Hematopoietic multipotent progenitor cell treated with erythropoietin and hydrocortisone succinate and interleukin-3 and kit ligand, for 15 days (in vitro differentiated cells): ENCODE measurements around the gene USP2.

Source experiments
- DNase-seq: peaks from one replicate; pipeline ENCODE4 v3.0.0-alpha.2; 2015; ENCODE audit warnings: low spot score

The USP2 gene

DNA sequence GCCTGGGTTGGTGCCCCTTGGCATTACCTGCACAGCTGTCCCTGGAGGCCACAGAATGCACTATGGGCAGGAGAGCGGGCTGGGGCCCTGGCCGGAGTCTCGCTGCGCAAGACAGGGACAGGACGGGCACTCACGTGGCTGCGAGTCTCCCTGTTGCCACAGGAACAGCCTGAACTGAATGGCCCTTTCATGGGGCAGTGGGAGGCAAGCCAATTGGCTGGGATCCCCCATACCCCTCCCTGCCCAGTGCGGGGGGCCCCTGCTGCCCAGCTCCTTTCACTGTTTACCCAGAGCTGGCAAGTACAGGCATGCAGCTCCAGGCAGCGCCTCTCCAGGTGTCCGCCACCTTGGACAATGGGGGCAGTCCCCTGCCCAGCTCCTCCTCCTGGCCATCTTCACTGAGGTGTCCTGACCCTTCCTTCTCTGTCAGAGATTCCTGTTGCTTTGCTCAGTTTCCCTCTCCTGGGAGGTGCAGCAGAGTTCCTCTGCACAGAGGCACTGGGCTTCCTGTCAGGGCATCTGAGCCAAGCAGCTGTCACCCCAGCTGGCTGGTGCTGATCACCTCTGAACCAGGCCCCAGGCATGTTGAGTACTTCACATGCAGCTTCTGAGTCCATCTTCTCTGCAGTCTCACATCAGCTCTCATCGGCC, 5.2 kb downstream of the USP2 start:
- no peak for DNase-seq

DNA sequence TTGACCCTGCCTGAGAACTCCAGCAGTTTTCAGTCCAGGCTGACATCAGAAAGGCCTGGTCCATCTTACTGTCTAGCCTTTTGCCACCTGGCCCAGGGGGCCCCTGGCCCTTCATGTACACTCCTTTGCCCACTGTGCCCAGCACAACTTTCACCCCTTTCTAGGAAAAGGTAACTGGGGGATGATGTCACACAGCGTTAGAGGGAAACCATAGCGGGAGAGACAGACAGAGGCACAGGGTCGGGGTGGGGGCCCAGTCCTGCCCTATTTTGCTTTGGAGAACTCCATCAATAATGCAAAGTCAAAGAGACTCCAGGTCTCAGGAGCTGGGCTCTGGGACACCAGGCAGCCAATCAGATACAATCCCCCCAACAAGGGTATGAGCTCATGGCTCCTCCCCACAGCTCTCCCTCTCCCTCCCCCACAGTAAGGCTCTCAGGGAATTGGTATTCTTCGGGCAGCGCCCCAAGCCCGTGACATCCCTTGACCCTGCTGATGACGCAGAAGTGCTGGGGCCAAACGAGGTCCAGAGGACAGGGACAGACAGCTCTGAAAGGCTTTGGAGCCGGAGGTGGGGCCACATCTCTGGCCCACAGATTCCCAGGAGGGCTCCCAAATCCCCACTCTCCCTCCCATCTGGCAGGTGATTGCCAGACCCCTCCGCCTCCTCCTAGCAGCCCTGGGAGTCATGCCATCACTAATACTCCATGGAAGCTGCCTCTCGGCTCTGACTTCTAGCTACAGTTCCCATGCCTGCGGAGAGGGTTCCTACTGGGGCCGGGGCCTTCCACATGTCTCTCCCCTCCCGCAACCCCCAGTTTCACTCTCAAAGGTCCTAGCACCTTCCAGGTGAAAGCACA, 5.9 kb downstream of the USP2 start:
- DNase-seq = no peak

DNA sequence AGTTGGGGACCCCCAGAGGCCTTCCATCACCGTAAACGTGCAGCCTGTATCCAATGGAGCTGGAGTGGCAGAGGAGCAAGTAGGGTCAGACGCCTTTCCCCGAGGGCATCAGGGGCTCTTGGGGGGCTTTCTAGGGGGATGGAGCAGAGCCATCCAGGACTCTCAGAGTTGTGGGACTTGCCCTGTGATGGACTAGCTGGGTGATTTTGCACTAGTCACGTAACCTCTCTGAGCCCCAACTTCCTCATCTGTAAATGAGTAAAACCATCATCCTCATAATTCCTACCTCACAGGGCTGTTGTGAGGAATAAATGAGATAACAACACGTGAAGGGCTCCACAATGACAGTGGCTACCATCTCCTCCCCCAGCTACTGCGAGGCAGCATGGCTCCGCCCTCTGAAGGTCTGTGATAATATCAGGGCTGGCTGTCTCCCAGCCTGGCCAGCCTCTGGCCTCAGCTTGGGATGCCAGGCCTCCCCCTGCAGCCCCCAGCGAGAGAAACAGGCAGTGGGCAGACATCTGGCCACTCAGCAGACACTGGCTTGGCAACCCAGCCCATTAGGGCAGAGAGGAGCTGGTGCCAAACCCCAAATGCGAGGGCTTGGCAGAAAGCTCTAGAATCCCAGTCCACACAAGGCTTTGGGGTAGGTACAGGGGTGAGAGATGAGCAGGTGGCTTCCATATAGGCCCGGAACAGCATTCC, 6.7 kb downstream of the USP2 start:
- DNase-seq = no peak

DNA sequence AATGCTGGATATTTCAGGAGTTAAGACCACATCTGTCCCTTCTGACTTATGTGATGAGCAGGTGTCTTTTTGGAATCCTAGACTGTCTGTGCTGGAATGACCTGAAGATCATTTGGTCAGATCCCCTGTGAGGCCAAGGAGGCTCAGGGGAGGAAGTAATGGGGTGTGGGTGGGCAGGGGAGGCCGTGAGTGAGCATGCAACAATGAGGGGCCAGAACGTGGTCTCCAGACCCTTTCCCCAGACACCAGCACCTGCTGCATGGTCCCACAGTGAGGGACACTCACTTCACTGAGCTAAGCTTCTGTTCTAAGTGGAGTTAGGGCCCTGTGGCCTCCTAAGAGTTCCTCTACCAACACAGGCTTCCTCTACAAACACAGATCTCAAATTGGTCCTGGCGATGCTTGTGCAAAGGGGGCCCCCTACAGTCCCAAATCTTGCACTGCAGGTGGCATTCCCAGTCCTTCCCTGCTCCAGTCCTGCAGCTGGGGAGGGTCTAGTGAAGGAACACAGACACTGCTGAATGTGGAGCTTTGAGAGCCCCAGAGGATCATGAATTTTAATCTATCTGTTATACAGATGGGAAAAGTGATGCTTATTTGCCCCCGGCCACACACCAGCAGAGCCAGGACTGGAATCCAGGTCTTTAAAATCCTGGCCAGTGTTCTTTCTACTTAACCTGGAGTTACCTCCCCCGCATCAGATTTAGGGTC, 7.4 kb downstream of the USP2 start:
- peak; percentile 47 for DNase-seq

DNA sequence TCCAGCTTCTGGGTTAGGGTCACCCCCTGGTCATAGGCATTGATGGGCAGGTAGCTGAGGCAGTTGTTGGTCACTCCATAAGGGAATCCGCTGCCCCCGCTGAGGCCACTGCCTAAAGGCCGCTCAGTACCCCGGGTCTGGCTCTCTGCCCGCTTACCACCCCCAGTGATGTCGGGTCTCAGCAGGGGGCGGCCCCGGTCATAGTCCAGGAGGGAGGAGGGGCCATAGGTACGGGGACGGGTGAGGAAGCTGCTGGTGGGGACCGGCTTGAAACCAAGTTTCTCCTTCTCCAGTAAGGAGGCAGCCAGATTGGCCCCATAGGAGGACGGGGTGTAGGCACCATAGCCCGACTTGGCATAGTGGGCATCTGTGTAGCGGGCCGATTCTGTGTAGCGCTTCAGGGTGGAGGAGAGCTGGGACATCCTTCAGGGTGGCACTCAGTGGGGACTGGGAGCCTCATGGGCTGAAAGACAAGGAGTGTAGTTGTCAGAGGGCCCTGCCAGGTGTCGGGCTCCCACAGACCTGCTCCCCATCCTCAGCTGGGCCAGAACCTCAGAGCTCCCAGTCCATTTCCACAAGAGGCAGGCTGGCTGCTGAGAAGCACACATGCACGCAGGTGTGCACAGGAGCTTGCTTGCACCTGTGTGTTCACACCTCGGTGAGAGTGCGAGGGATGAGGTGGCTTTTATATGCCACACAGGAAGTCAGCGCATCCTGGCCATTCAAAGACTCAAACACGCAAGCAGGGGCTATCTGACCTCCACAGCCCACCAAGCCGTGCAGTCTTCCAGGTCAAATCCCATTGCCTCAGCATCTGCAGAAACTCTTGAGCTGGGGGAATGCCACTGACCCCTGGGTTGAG, 8.2 kb downstream of the USP2 start:
- no peak for DNase-seq

DNA sequence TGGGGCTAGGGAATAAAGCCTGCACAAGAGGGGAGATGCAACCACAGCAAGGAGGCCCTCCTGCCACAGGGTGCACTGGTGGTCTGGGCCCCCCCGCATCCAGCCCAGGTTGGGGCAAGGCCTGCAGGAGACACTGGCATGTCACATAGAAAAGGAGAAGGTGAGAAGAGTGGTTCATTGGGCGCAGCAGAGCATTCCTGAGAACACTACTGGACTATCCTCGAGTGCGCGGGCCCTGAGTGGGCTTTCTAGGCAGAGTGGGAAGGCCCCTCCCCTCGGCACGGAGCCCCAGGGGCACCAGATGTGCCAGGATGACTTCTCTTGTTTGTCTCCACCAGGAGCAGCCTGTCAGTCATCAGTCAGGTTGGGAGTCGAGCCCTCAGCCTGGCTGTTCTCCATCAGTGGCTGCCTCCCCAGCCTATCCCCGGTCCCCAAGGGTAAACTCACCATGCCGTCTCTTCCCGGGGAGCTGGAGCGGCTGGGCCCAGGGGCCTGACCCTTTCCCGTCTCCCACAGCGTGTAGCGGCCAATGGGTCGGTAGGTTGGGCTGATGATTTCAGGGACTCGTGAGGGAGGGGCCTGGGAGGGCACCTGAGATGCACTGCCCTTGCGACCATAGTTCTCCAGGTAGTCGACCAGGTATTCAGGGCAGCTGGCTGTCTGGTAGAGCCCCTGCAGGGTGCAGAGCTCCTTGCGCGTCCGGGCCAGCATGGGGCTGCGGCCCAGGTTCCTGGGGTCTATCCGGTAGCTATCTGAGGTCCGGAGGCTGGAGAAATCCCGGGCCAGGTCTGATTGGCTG, 9.0 kb downstream of the USP2 start:
- no peak for DNase-seq

DNA sequence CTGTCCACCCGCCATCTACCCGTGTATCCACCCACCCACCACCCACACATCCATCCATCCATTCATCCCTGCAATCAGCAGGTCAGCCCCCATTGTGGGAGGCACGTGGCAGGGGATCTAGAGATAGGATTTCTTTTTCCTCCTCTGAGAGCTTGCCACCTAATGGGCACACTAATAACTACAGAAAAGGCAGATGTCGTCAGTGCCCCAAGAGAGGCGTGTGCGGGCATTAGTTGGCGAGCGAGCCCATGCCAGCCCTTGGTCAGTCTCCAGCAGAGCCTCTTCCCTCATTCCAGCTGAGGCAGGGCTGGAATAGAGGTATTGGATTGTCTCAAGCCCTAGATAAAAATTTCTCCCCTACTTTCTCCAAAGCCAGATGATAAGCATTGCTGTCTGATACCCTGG, 9.7 kb downstream of the USP2 start:
- no peak for DNase-seq

DNA sequence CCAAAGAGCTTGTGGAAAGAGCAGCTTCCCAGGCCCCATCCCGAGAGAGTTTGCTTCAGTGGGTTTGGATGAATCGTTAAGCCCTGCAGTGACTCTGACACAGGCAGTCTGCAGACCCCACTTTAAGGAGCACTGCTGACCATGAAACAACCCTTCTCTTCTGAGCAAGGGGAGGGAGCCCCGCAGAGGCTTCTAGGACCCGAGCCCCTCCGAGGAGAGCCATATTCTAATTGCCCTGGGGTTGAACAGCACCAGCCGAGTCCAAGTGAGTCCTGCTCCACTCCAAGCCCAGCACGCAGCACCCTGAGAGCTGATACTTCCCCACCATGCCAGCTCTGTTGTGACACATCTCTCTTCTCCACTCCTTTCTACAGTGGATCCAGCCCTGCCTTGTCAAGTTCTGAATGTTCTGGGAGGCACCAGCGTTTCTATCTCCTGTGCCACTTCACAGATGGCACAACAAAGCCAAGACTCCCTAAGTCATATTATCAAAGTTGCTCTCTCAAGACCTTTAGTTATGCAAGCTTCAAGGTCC, 10.4 kb downstream of the USP2 start:
- DNase-seq = no peak

DNA sequence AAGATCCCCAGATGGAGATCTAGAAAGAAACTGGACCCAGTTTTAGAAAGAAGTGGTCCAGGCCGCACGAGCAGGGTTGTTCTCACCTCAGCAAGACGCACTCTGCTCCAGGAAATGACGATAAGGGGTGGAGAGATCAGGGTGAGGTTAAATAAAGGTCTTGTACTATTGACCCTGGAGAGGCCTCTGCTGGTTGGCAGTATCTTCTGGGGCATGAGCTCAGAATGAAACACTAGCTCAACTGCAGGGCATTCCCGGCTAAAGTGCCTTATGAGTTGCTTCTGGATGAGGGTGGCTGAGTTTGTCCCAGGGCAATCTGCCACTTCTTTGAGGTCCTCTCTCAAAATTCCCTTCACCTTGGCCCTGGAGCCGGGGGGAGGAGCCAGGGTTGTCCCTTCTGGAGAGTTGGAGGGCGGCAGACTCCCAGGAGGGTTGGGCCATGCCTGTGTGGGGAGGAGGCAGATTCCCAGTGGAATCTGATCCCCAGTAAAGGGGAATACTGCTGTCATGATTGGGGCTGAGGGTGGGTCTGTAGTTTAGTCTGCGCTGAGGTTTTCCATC, 10.9 kb downstream of the USP2 start:
- no peak for DNase-seq

DNA sequence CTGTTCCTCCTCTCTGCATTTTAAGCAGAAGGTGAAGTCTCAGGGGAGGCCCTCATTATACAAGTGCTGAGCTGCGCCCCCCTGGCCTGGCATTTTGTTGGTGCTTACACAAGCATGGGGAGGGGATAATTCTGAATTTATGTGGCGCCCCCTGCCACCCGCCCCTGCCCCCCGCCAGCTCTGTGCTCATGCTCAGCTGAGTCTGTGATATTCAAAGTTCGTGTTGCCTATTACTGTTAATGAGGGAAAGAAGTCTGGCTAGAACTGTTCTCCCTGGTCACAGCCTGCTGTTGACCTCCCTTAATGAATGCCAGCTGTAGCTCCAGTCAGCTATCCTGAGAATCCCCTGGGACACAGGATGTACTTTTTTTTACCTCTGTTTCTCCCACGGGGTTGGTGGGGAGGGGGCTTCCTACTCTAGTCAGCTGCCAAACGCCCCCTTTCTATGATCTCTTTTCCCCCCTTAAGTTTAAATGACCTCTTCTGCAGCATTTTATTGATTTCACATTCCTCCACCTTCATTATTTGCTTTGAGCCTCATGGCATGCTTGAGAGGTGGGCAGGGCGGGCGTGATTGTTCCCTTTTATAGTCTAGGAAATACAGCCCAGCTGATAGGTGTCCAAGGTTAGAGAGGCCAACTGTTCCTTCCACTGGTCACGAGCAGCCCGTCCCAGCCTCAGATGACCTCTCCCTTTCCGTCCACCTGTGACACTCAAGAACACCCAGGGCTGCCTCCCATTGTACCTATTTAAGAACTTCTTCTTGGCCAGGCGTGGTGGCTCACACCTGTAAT, 12.2 kb downstream of the USP2 start:
- DNase-seq = no peak

DNA sequence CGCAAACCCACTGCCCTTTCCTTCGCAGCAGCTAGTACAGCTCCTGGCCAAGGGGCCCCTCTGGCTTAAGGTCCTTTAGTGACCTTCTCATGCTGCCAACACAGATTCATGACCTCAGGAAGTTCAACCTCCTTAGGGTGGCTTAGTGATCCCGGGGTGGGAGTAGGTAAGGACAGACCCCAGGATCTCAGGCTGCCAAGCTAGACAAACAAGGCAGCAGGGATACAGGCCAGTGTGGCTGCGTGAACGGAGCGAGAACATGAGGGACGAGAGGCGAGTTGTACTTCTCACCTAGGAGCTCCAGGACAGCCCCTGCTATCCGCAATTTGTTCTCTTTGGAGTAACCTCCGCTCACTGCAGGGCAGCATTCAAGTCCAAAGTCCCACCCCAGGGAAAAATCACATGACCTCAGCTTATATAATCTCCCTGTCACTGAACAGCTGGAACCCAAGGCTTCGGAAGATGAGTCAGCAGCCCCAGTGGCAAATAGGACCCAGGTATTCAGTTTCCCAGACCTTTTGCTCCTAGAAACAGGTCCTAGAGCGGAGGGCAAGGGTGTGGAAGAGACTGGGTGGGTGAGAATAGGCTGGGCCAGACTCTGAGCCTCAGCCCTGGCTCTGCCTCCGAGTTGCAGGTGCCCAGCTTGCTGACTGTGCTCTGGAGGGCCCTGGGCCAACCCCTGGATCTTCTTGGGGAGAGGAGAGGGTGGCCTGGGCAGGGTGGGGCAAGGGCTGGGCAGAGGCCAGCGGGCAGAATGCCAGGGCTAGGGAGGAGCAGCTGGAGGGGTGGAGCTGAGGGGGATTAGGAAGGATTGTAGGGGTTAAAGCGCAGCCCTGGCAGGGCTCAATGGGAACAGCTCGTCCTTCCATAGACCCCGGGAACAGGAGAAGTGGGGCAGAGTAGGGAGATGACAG, 13.1 kb downstream of the USP2 start:
- DNase-seq = peak; percentile 75

DNA sequence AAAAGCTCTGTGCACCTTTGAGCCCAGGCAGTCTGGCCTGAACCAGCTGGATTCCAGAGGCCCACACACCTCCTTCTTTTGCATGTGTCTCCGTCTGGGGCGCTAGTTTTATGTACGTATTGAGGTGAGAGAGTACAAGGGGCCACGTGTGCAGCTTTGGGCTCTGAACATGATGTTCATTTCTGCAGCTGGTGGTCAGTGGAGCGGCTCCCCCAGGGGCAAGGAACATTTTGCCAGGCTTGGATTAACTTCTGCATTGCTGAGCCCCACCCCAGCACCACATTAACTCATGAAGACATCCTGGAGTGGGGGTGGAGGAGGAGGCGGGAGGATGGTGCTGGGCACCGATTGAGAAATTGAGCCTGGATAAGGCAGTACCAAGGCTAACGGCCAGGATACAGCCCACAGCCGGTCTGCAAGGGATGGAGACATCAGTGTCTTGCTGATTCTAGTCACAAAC, 13.8 kb downstream of the USP2 start:
- DNase-seq = no peak

DNA sequence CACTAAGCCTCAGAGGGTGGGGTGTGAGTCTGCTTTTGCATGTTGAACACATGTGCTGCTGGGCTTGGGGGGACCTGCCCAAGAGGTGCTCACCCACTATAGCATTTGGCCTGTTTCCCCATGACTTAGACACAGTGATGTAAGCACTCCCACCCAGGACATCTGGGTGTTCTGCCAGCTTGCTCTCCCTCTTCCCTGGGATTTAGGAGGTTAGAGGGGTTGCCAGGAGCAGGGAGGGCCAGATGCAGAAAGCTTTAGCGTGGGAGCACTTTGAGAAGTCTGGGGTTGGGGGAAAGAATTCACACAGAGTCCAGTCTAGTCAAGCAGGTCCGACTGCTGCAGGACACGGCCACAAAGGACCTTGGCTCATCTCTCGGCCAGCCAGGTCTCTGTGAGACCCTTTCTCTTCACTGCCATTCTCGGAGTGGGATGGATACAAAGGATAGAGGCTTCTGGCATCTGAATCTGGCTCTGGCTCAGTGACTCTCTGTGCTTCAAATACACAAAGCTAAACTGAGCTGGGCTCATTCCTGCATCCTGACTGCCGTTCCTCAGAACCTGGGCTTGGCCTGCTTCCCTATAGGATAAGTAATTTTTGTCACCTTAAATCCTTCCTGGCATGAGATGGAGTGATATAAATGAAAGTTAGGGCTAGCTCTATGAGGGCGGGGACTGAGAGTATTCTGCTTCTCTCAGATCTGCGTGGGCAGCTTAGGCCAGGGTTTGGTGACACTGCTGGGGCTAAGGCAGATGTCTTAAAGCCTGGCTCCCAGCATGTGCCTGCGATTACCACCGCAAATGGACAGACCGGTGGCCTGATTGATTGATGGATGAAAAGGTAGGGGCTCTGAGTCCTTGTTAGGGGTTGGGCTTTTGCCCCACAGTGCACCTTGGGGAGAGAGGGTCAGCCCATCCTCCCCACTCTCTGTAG, 14.5 kb downstream of the USP2 start:
- DNase-seq = no peak

DNA sequence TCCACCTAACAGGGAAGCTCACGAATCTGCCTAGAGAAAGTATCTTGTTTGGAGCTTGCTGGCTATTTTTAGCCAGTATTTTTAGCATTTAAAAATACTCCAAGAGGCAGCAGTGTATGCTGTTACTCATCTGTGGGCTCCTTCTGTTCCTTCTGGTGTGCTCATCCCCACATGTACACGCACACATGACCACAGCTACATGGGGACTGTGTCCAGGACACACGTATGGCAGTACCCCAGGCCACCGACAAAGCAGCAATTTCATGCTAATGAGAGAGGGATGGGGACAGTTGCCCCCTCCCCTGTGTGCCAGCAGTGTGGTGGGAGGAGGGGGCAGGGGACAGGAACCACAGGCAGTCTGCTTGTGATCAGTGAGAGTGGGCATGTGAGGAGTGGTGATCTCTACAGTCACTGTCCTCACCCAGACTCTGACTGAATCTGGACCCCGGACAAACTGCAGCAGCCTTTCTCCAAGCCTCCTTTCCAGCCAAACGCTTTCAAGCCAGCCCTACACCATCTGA, 16.4 kb downstream of the USP2 start:
- no peak for DNase-seq

DNA sequence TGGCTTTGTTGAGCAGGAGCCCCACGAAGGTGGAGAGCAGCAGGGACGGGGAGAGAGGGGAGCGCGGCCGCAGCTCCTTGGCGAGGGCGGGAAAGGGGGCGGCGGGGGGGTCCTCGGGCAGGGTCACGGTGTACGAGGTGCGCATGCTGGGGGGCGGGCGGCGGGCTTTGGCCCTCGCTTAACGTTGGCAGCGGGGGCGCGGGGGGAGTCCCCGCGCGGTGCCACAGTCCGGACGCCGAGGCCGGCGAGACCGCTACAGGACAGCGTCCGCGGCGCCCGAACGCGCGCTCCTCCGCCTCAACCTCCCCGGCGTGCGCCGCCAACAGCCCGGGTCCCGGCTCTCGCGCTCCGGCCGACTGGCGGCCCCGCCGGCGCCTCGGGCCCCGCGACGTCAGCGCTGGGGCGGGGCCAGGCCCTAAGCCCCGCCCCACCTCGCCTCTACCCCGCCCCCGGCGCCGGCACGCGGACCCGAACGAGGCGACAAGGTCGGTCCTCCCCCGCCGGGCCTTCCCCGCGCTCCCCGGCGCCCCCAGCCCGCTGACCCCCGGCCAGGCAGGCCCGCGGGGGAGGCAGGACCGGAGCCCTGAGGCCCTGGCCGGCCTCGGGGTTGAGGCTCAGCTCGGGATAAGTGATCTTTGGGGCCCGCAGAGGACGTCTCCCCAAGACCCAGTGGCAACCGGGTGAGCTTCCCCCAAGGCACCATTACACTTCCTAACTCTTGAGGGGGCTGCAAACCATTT, 17.5 kb downstream of the USP2 start:
- peak; percentile 44 for DNase-seq
